Measurements from ENCODE around the gene STK4.

STK4 gene

DNA sequence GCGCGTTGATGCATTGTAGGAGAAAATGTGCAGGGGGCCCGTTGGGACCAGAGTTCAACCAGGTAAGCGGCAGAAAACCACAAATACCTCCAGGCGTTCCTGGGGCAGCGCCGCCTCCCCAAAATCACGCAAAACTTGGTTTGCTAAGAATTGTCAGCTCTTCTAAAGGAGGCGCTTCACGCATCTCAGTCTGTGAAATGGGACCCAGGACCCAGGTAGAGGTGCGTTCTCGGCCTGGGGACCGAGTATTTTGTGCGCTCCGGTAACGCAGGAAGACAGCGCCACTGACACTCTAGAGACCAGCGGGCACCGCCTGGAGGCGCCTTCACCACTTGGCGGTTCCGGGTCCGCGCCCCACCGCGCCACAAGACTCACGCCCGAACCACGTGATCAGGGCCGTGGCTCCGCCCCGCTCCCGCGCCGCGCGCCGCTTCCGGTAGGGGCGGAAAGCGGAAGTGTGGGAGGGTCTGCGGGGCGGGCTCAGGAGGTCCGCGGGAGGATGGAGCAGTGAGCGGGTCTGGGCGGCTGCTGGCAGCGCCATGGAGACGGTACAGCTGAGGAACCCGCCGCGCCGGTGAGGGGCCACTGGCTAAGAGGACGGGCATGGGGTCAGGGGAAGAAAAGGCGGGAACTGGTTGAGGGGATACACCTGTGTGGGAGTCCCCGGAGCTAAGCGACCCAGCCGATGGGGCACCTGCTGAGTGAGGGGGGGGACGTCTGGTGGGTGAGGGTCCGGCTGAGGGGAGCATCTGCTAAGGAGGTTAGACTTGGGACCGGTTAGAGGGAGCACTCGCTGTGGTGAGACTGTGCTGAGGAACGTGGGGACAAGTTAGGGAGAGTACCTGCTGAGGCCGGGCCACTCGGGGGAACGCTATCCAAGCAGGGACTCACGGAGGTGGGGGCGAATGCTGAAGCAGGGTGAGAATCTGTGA lies at the start of gene STK4:
Gene STK4 (plus strand): TSS at position 483 of the 932 bp plus-strand sequence. CDS start 57 bp downstream, at position 540.
- DNase-seq, result peak; percentile 59 to 94 (median 87)

DNA sequence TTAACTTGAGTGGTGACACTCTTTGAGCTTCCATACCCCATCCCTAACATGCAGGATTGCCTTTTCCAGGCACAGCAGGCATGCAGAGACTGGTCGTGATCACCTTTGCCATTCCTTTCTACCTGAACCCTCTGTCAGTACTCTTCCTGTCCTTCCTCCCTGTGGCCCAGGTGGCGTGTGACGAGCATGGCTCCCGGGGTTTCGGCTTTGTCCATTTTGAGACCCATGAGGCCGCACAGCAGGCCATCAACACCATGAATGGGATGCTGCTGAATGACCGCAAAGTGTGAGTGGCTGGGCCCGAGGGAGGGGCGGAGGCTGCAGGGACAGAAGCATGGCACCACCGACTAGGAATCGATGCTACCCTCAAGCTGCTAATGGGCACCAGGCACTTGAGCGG lies 49.7 kb upstream of the STK4 start:
- DNase-seq, result no peak

DNA sequence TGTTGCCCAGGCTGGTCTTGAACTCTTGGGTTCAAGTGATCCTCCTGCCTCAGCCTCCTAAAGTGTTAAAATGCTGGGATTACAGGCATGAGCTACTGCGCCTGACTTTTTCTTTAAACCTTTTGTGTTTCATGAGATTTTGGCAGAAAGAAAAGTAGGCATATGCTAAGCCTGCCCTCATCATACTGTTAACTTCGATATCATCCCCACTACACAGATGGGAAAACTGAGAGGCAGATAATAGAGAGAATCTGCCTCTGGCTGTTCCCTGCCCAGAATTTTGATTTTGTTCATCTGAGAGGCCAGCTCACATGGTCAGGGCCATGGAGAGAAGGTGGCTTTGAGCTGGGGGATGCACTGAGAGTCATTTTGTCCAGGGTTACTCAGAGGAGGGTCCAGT lies 48.9 kb upstream of the STK4 start:
- DNase-seq, result no peak

DNA sequence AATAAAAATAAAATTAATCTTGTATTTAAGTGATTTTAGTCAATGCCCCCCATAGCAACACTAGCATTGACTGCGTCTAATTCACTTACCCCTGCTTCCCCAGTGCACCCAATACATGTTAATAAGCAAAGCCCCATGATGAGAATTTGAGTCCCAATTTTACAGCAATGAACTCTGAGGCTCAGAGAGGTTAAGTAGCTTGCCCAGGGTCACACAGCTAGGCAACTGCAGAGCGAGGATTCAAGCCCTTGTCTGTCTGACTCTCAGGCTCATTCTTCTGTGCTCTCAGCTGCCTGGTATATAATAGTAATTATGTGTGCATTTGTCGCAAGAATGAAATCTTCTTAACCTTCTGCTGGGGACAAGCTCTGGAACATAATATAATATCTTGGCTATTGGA lies 48.0 kb upstream of the STK4 start:
- no peak for DNase-seq

DNA sequence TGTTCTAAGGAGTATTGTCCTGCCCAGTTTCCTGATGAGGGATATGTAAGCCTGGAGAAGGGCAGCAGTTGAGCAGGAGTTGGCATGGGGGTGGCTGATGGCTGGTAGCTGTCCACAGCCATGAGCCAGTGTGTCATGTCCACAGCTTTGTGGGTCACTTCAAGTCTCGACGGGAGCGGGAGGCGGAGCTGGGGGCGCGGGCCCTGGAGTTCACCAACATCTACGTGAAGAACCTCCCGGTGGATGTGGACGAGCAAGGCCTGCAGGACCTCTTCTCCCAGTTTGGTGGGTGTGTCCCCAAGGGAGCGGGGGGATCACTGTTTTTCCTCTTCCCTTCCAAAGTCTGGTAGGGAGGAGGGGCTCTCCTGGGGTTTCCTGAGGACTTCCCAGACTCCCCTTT lies 47.6 kb upstream of the STK4 start:
- DNase-seq, result no peak

DNA sequence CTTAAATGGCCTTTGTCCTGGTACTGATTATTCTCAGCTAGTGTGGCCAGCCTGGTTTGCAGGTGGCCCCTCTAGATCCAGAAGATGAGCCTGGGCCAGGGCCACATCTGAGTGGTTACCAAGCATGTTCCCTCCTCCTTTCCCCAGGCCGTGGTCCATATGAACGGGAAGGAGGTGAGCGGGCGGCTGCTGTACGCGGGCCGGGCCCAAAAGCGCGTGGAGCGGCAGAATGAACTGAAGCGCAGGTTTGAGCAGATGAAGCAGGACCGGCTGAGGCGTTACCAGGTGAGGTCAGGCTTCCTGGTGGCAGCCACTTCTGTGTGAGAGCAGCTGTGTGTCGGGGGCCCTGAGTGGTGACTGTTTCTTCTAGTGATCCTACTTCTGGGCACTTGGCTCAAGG lies 44.9 kb upstream of the STK4 start:
- DNase-seq, result no peak

DNA sequence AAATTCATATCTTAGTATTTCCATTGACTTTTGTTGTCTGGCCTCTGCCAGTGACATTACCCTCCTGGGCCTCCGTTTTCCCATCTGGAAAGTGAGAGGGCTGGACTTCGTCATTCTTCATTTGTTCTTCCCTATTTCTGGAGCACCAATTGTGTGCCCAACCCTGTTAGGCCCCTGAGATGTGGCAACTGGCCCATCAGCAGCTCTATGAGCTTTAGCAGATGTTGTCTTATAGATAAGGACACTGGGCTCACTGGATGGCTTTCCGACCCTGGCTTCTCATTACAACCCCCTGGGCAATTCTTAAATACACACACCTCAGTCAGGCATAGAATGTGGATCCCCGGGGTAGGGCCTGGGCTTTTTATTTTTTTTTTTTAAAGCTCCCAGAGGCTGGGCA lies 41.8 kb upstream of the STK4 start:
- no peak for DNase-seq

DNA sequence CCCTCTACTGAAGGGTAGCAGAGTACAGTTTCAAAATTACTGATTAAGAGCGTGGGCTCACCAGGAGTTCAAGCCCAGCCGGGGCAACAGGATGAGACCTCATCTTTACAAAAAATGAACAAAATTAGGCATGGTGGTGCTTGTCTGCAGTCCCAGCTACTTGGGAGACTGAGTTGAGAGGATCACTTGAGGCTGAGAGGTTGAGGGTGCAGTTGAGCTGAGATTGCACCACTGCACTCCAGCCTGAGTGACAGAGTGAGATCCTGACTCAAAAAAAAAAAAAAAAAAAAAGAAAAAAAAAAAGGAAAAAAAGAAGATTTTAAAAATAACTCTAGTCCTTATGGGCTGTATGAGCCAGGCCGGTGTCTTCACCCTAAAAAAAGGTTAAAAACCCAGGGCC lies 37.7 kb upstream of the STK4 start:
- no peak for DNase-seq

DNA sequence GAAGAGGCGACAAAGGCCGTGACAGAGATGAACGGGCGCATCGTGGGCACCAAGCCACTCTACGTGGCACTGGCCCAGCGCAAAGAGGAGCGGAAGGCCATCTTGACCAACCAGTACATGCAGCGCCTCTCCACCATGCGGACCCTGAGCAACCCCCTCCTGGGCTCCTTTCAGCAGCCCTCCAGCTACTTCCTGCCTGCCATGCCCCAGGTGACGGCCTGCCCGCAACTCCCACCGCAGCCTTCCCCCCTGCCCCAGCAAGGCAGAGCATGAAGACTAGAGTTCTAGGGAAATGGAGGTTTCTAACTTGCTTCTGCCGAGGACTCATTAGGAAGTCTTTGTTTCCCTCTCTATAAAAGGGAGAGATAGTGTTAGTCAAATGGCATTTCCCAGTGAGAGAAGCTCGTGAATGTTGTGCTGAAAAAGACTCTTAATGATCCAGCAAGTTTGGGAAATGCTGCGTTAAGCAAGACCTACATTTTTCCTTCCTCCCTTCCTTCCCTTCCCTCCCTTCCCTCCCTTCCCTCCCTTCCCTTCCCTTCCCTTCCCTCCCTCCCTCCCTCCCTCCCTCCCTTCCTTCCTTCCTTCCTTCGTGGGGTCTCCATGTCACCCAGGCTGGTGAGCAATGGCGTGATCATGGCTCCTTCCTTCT lies 35.7 kb upstream of the STK4 start:
- no peak for DNase-seq

DNA sequence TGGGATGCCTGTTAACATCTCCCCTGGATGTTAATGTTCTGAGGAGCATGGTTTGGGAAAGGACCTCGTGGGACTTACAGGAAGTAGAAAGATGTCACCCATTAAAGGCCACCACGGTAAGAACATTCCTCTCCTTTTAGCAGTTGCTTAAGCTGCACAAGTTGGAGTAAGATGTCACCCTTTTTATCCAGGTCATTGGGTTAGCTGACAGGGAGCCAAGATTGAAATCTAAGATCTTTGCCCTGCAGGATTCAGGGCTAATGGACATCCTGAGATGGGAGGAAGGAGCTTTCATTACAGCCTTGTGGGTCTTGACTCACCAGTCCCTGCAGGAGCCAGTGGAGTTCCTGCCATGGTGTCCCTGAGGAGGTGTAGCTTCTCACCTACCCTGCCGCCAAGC lies 34.4 kb upstream of the STK4 start:
- no peak for DNase-seq

DNA sequence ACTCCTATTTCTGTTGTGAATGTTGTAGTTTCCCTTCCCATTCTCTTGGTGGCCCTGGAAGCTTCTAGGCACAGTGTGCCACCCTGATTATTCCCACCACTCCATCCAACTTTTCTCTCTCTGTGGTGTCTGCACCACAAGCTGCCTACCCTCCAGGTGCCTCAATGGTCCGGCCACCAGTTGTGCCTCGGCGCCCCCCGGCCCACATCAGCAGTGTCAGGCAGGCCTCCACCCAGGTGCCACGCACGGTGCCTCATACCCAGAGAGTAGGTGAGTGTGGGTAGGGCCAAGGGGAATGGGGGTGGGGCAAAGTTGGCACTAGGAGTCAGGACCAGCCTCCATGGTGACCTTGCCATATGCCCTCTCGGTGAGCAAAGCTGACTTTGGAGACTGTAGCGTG lies 33.4 kb upstream of the STK4 start:
- no peak for DNase-seq

DNA sequence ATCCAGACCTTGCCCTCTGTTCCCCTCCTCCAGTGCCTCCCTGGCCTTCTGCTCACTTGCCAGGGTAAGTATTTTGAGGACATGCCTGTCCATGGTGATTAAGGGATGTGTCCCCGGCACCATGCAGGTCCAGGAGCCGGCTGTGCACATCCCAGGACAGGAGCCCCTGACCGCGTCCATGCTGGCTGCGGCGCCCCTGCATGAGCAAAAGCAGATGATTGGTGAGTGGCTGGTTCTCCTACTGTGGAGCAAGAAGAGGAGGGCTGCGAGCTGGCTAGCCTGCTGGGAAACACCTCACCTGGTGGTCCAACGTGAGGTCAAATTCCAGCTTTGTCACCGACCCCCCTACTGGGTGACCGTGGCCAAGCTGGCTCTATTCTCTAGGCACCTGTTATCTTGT lies 29.8 kb upstream of the STK4 start:
- no peak for DNase-seq

DNA sequence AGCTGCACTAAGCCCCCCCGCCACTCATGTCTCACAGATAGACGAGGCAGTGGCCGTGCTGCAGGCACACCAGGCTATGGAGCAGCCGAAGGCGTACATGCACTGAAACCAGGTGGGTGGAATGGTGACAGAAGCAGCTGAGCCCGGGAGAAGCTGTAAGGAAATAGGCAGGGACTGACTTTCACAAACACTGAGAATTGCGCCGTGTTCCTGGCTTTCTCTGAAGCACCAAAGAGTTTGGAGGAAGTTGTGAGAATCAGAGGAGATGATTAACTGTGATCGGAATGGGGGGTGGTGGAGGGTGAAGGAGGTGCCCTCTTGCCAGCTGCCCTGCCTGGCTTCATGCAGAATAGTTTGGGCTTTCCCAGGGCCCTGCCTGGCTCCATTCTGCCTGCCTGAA lies 27.7 kb upstream of the STK4 start:
- peak in 13 of 56 donors; percentile 2 to 21 (median 9) for DNase-seq

DNA sequence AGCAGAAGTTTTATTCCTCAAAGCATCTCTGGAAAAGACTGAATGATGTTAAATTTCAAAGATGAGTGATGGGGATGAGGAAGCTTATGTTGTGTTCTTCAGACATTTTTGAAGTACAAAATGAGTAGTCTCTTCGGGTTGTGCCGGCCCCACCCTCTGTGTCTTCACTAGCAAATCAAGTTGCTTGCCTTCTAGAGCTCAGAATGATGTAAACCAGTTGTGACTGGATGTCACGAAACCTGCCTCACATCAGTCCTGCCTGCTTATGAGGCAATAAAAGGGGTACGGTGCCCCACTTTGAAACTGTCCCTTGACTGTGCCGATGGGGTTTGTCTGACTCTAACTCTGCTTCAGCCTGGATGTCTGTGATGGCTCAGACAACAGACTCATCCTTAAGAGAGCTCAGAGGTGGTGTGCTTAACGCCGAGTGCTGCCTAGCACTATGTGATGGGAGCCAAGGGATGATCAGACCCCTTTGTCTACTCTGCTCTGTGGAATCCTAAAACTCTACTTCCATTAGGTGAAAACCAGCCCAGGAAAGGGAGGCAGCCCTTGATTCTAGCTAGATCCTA lies 25.1 kb upstream of the STK4 start:
- no peak for DNase-seq

DNA sequence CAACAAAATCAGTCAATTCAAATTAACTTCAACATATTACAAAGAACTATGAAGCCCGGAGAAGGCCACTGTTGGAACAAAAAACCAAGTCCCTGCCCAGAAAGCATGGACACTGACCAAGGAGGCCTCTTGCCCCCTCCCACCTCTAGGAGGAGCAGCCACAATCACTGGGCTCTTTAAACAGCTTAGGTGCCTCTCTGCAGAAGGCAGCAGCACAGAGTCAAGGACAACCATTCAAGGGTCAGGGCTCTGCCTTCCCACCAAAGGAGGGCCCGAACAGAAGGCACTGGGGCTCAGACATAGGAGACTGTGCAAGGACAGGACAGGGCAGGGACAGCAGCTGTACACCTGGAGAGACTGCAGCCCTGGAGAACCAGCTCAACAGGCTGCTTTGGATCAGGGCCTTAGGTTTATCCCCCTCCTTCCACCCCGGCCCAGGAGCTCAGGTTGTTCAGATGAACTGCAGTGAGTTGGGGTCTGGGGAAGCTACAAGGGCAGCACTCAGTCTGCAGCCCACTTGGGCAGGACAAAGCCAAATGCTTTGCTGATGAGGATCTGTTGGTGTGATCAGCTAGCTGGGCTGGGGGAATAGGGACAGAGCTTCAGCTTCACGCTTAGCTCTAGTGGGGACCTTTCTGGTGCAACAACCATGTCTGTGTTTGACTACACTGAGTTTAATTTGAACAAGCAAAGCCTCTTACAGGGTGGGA lies 23.9 kb upstream of the STK4 start:
- no peak for DNase-seq

DNA sequence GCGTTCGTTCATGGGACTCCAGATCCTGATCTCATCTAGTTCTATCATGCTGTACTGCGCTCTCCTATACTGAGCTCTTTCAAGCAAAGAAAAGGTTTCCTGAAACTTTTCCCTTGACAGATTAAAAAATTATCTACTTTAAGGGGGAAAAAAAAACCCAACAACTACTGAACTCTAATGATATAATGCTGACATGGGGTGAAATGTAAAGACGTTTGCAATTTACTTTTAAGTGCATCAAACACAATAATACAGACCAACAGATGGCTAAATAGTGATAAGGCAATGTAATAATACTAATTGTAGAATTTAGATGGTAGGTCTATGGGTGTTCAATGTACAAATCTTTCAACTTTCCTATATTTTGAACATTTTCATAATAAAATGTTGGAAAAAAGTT lies 22.5 kb upstream of the STK4 start:
- DNase-seq, result no peak

DNA sequence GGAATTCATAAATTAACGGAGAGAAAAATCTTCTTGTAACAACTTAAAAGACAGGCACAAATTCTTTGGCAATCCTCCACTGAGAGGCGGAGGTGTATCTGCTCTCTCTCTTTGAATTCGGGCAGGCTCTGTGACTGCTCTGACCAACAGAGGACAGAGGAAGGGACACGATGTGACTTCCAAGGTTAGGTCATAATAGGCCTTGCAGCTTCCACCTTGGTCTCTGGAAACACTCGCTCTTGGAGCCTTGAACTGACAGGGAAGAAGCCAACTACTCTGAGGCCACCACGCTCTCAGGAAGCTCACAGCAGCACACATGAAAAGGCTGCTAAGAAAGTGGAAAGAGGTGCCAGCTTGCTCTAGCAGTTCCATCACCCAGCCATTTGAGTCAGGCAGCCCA lies 21.1 kb upstream of the STK4 start:
- DNase-seq, result no peak

DNA sequence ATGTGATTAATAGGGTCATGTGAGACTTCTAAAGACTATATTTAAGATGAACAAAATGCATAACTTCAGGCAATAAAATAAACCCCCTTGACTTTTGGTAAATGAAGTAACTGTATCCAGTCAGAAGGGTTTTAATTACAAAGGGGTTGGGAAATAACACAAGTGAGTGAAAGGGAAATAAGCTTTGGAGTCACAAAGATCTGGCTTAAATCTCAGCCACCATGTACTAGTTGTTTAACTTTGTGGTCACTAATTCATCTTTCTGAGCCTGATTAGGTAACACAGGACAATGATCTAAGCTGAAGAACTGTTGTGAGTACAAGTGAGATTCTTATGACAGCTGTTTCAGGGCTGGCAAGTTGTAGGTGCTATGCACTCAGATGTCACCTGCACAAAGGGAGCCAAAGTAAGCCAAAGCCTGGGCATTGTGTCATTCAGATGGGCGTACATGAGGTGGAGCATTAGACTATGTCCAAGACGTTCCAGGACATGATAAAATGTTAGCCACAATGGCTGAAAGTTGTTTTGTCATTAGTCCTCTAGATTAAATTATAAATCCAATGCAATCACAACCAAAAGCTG lies 19.9 kb upstream of the STK4 start:
- no peak for DNase-seq

DNA sequence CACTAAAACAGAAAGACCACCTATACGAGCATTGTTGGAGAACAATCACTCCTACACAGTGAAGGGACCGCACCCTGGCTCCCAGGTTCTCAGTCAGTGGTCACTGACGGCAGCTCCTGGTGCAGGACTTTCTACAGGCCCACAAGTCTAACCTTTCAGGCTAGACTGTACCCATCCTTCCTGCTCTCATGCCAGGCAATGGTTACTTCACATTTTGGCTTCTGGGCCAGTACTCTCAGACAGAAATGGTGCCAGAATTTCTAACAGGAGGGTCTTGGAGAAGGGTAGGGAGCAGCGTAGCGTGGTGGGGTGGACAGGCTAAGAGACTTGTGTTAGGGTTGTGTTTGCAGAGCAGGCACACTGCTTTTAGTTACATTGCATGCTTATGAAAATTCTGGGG lies 18.2 kb upstream of the STK4 start:
- DNase-seq, result no peak

DNA sequence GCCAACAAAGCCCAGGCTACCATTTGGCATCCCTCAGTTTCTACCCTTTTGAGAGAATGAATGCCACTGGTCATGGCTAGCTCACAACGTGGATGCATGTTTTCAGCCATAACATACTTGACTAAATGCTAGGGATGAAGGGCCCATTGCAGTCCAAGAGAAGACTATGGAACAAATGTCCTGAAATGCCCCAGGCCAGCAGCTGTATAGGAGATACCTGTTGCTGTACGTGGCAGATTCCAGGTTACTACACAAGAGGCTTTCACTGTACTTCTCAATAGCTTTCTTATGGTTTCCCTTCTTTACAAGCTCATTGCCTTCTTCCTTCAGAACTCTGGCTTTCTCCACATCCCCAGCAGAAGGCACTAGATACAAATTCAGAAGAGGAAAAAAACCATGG lies 17.8 kb upstream of the STK4 start:
- no peak for DNase-seq

DNA sequence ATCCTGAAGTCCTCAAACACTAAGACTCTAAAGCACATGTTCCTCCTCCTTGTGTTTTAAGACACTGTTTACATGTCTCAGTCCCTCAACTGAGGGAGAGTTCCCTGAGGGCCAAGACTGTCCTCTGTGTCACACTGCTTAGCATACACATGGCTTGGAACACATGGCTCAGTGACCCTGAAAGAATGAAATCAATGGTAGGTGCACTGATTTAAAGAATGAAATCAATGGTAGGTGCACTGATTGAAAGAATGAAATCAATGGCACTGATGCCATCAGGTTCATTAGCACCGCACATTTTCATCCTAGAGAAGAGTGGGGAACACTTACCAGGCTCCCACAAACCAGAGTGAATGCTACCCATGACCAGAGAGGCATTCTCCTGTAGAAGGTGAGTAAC lies 15.9 kb upstream of the STK4 start:
- no peak for DNase-seq

DNA sequence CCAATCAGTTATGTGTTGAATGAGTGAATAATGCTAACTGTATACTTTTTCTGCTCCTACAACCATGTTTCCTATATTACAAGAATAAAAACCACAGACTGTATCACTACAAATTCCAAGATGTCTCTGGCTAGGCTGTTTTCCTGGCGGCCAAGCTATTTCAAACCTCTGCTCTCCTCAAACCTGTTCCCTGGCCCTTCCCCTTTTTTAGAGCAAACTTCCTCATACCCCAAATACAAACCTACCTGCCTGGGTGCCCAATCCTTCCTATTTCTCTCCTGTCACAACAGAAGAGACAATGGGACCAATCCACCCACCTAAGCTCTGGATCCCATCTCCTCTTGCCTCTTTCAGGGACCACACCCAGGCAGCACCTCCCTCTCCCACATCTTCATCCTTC lies 13.6 kb upstream of the STK4 start:
- no peak for DNase-seq
